ENCODE results near the gene ST6GALNAC4. TPM values are rescaled to one million over a fixed set of nuclear protein-coding genes. Genes with fewer than 3 reads are reported as not detected.

ST6GALNAC4 gene
- total and polyA plus RNA-seq, 4 donors: 24.6 to 96.2 (median 55.0) TPM

GRCh38 chr9:127949827-127950512, 33.1 kb upstream of the ST6GALNAC4 start:
- Histone ChIP-seq H3K27ac (ENCODE audit: low read depth in 1 of 2, low read length in 1 of 2) (peak overlapping the region in 1 of 2 donors; percentile 84), H3K9me3 (ENCODE audit: control insufficient read depth in 4 of 4, insufficient read depth in 3 of 4, low read length in 3 of 4) (no peaks in the 10 kb centered on the region), H3K4me3 (no peak overlapping the region), H3K27me3 (ENCODE audit: control insufficient read depth in 3 of 3, insufficient read depth in 3 of 3, low read length in 2 of 3) (no peaks in the 10 kb centered on the region), H3K4me1 (ENCODE audit: control insufficient read depth in 5 of 5, insufficient read depth in 5 of 5, low read length in 5 of 5) (peaks cover 0 to 21% (median 3%) of the 10 kb centered on the region in 5 donors), H3K36me3 (ENCODE audit: control insufficient read depth in 4 of 4, insufficient read depth in 4 of 4, low read length in 4 of 4) (peaks cover 0 to 13% (median 10%) of the 10 kb centered on the region in 4 donors), H3K9ac (ENCODE audit: insufficient read depth in 1 of 2, low read length in 2 of 2) (no peak overlapping the region)
- ATAC-seq (ENCODE audit: insufficient read depth, low FRiP score): no peak
- TF ChIP-seq CTCF (IDR thresholded peaks at IDR 0.05; ENCODE audit: control extremely low read depth, extremely low read depth): no peak
- 85 to 86% methylated on average over 17 of the region's 17 CpGs for WGBS, 2 donors
- no peak for DNase-seq

- no peaks in the 10 kb centered on the region for H3K9me3 ChIP-seq (ENCODE audit: control insufficient read depth in 4 of 4, insufficient read depth in 3 of 4, low read length in 3 of 4)
- H3K4me1 ChIP-seq (ENCODE audit: control insufficient read depth in 5 of 5, insufficient read depth in 5 of 5, low read length in 5 of 5): peaks cover 0 to 21% (median 3%) of the 10 kb centered on the region in 5 donors
- no peak for DNase-seq
- no peak overlapping the region for H3K27ac ChIP-seq (ENCODE audit: low read depth in 1 of 2, low read length in 1 of 2)
- no peak overlapping the region for H3K4me3 ChIP-seq
- H3K36me3 ChIP-seq (ENCODE audit: control insufficient read depth in 4 of 4, insufficient read depth in 4 of 4, low read length in 4 of 4): peaks cover 0 to 26% (median 17%) of the 10 kb centered on the region in 4 donors
- WGBS, 2 donors: 89 to 92% methylated on average over 17 of the region's 17 CpGs
- TF ChIP-seq CTCF (IDR thresholded peaks at IDR 0.05; ENCODE audit: control extremely low read depth, extremely low read depth): no peak
- ATAC-seq (ENCODE audit: insufficient read depth, low FRiP score): no peak
- H3K27me3 ChIP-seq (ENCODE audit: control insufficient read depth in 3 of 3, insufficient read depth in 3 of 3, low read length in 2 of 3): no peaks in the 10 kb centered on the region
- no peak overlapping the region for H3K9ac ChIP-seq (ENCODE audit: insufficient read depth in 1 of 2, low read length in 2 of 2)
Observed at GRCh38 chr9:127947841-127948710, 31.2 kb upstream of the ST6GALNAC4 start.

- no peak for DNase-seq
- ATAC-seq (ENCODE audit: insufficient read depth, low FRiP score): no peak
- no peak overlapping the region for H3K4me3 ChIP-seq
- peak overlapping the region in 1 of 2 donors; percentile 23 for H3K9ac ChIP-seq (ENCODE audit: insufficient read depth in 1 of 2, low read length in 2 of 2)
- no peaks in the 10 kb centered on the region for H3K9me3 ChIP-seq (ENCODE audit: control insufficient read depth in 4 of 4, insufficient read depth in 3 of 4, low read length in 3 of 4)
- H3K27ac ChIP-seq (ENCODE audit: low read depth in 1 of 2, low read length in 1 of 2): peak overlapping the region in 1 of 2 donors; percentile 38
- H3K36me3 ChIP-seq (ENCODE audit: control insufficient read depth in 4 of 4, insufficient read depth in 4 of 4, low read length in 4 of 4): peaks cover 0 to 37% (median 17%) of the 10 kb centered on the region in 4 donors
- H3K4me1 ChIP-seq (ENCODE audit: control insufficient read depth in 5 of 5, insufficient read depth in 5 of 5, low read length in 5 of 5): peaks cover 0 to 32% (median 5%) of the 10 kb centered on the region in 5 donors
- WGBS, 2 donors: 67 to 70% methylated on average over 3 of the region's 3 CpGs
- H3K27me3 ChIP-seq (ENCODE audit: control insufficient read depth in 3 of 3, insufficient read depth in 3 of 3, low read length in 2 of 3): no peaks in the 10 kb centered on the region
- TF ChIP-seq CTCF (IDR thresholded peaks at IDR 0.05; ENCODE audit: control extremely low read depth, extremely low read depth): no peak
Observed at GRCh38 chr9:127946728-127947127, 29.9 kb upstream of the ST6GALNAC4 start.

Measured in lung (tissue), 12 donors.